Gastroesophageal sphincter (tissue), 4 donors: ENCODE data around the gene UNC13C. TPM values are rescaled to one million over a fixed set of nuclear protein-coding genes. Genes with fewer than 3 reads are reported as not detected.

Source experiments
- ATAC-seq: fragments of 150-250 bp; one replicate; pipeline ENCODE4 v1.9.1; 2016; ENCODE audit warnings: mild to moderate bottlenecking, moderate library complexity
- H3K27ac ChIP-seq, 4 donors: fragments of 200-600 bp; sonication (generic) in 3 of 4; 1 replicate in 3 of 4; 2 replicates in 1 of 4; pipeline ENCODE4 v1.5.1; 2016 to 2019
- H3K27me3 ChIP-seq: fragments of 200-600 bp; sonication (generic); one replicate; pipeline ENCODE4 v1.5.1; 2019
- H3K36me3 ChIP-seq, 2 donors: fragments of 200-600 bp; sonication (generic); one replicate each; pipeline ENCODE4 v1.5.1; 2019; ENCODE audit warnings: control low read depth in 1 of 2
- H3K4me1 ChIP-seq, 3 donors: fragments of 200-600 bp; sonication (generic); 1 replicate in 2 of 3; 2 replicates in 1 of 3; pipeline ENCODE4 v1.5.1; 2016 to 2019; ENCODE audit warnings: control low read depth in 2 of 3
- H3K4me3 ChIP-seq, 2 donors: fragments of 200-600 bp; sonication (generic); one replicate each; pipeline ENCODE4 v1.5.1; 2019; ENCODE audit warnings: mild to moderate bottlenecking in 1 of 2, moderate library complexity in 1 of 2
- H3K9me3 ChIP-seq, 3 donors: fragments of 200-600 bp; sonication (generic); one replicate each; pipeline ENCODE4 v1.5.1; 2017 to 2019; ENCODE audit warnings: control low read depth in 2 of 3
- EP300 ChIP-seq: sonication (generic); formaldehyde crosslinking; IDR thresholded peaks from one replicate; pipeline ENCODE4 v1.6.1; 2017; ENCODE audit warnings: antibody characterized with exemption, mild to moderate bottlenecking
- POLR2A ChIP-seq, 2 donors: fragments of 450-650 bp; IDR thresholded peaks; one replicate each; pipeline ENCODE4 v1.6.1; 2017; ENCODE audit warnings: antibody characterized with exemption in 2 of 2, mild to moderate bottlenecking in 2 of 2, moderate library complexity in 1 of 2
- POLR2AphosphoS5 ChIP-seq: sonication (generic); formaldehyde crosslinking; IDR thresholded peaks from one replicate; pipeline ENCODE4 v1.6.1; 2017; ENCODE audit warnings: antibody characterized with exemption
- WGBS, 2 donors: methylation state at CpG; one replicate each; pipeline ENCODE4 v1.1.5; 2018; ENCODE audit warnings: low coverage in 1 of 2; 5-methylcytosine and 5-hydroxymethylcytosine counted together
- total RNA-seq, 4 donors: library from RNA; depleted of rRNA; stranded (reverse); fragments of >200 nt; gene quantifications; one replicate each; pipeline ENCODE4 v1.1.0, GENCODE V29; 2016
- TF ChIP-seq, protein P1 (sequence below), 4 experiments: fragments of 200-600 bp in 2 of 4; fragments of 450-650 bp in 2 of 4; sonication (generic) in 1 of 4; IDR thresholded peaks; one replicate each; pipeline ENCODE4 v1.5.1; 2017 to 2019; ENCODE audit warnings: antibody characterized with exemption in 4 of 4, mild to moderate bottlenecking in 2 of 4, moderate library complexity in 2 of 4

Gene UNC13C
- total RNA-seq, 4 donors from 2014 or later: 0.89 to 13.9 (median 2.1) TPM

DNA sequence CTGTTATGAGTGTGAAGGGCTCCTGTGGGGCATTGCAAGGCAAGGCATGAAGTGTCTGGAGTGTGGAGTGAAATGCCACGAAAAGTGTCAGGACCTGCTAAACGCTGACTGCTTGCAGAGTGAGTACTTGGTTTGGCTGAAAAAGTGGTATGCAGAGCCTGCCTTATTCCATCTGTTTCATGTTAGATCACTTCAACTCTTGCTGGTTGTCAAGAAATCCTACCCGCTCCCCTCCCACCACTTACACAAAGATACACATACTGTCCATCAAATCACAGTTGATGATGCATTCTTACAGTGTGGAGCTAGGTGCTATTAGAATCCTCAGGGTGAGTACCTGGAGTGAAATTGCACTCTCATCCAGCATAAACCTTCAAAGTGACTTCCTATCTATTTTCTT lies 272.1 kb downstream of the UNC13C start:
- no peak for ATAC-seq
- no peak overlapping the region for H3K27ac ChIP-seq
- H3K4me3 ChIP-seq: no peak overlapping the region
- WGBS, 2 donors: 17 to 32% methylated on average over 3 of the region's 3 CpGs
- H3K9me3 ChIP-seq: no peaks in the 10 kb centered on the region
- H3K36me3 ChIP-seq: no peaks in the 10 kb centered on the region
- H3K4me1 ChIP-seq: no peaks in the 10 kb centered on the region
- TF ChIP-seq EP300 (no peak), POLR2A (IDR thresholded peaks at IDR 0.05) (no peak), POLR2AphosphoS5 (no peak)
- TF ChIP-seq, protein P1, sequence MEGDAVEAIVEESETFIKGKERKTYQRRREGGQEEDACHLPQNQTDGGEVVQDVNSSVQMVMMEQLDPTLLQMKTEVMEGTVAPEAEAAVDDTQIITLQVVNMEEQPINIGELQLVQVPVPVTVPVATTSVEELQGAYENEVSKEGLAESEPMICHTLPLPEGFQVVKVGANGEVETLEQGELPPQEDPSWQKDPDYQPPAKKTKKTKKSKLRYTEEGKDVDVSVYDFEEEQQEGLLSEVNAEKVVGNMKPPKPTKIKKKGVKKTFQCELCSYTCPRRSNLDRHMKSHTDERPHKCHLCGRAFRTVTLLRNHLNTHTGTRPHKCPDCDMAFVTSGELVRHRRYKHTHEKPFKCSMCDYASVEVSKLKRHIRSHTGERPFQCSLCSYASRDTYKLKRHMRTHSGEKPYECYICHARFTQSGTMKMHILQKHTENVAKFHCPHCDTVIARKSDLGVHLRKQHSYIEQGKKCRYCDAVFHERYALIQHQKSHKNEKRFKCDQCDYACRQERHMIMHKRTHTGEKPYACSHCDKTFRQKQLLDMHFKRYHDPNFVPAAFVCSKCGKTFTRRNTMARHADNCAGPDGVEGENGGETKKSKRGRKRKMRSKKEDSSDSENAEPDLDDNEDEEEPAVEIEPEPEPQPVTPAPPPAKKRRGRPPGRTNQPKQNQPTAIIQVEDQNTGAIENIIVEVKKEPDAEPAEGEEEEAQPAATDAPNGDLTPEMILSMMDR (IDR thresholded peaks at IDR 0.05): no peak
- H3K27me3 ChIP-seq: no peaks in the 10 kb centered on the region

DNA sequence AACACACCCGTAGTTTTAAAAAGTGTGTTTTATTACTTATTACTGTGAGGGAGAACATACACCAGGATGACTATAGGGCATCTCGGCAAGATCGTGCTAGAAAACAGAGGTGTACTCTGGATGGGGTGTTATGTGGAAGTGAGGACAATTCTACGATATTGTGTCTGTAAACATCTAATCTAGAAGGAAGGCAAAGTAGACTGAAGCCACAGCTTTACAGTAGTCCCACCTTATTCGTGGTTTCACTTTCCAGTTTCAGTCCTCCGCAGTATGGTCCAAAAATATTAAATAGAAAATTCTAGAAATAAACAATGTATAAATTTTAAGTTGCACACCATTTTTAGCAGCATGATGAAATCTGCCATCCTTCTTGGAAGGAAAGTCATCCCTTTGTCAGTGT lies 277.9 kb downstream of the UNC13C start:
- H3K4me1 ChIP-seq: no peaks in the 10 kb centered on the region
- H3K4me3 ChIP-seq: no peak overlapping the region
- no peaks in the 10 kb centered on the region for H3K27me3 ChIP-seq
- no peak for ATAC-seq
- TF ChIP-seq POLR2AphosphoS5 (no peak), EP300 (no peak), POLR2A (IDR thresholded peaks at IDR 0.05) (no peak)
- no peak overlapping the region for H3K27ac ChIP-seq
- 87 to 94% methylated on average over 6 of the region's 6 CpGs for WGBS, 2 donors
- H3K36me3 ChIP-seq: no peaks in the 10 kb centered on the region
- no peaks in the 10 kb centered on the region for H3K9me3 ChIP-seq

DNA sequence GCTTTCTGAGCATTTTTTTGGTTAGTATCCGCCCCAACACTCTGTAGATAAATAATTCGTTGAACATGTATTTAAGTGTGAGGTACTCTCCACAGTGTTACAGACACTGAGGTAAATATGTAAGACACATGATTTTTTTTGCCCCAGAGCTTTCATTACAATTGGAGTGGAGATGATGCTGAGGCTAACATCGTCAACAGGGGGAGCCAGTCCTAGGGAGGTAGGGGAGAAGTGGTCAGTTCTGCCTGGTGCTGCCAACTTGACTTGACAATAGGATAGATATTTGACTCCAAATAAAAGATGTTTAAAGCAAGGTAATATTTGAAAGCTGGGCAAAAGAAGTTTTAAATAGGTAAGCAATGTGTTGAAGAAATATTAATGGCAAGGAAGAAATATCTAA lies 295.7 kb downstream of the UNC13C start:
- ATAC-seq: no peak
- 31 to 50% methylated on average over 1 to 3 of the region's 3 CpGs for WGBS, 2 donors
- H3K36me3 ChIP-seq: no peaks in the 10 kb centered on the region
- H3K4me3 ChIP-seq: no peak overlapping the region
- peaks cover 0 to 3% (median 0%) of the 10 kb centered on the region in 3 donors for H3K4me1 ChIP-seq
- TF ChIP-seq EP300 (no peak), POLR2A (IDR thresholded peaks at IDR 0.05) (no peak), POLR2AphosphoS5 (no peak)
- TF ChIP-seq, protein P1 (IDR thresholded peaks at IDR 0.05): no peak
- no peaks in the 10 kb centered on the region for H3K9me3 ChIP-seq
- no peak overlapping the region for H3K27ac ChIP-seq
- no peaks in the 10 kb centered on the region for H3K27me3 ChIP-seq

DNA sequence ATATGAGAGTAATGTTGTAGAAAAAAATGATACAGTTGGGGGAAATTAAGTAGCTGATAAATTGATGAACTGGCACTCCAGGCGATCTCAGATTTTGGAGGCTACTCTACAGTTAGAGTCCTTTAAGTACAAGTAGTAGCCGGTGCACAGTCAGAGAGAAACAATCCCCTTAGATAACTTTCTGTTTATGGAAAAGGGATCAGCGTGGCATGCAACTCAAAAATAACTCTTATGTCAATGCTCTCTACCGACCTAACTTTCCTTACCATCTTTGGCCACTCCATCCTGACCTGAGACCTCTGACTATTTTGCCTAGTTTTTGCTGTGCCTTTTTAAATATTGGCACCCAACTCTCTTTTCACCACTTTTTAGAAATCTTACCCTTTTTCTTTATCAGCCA lies 299.6 kb downstream of the UNC13C start:
- Histone ChIP-seq H3K4me3 (no peak overlapping the region), H3K4me1 (peaks cover 0 to 3% (median 0%) of the 10 kb centered on the region in 3 donors), H3K27ac (peak overlapping the region in 1 of 4 donors; percentile 29), H3K27me3 (no peaks in the 10 kb centered on the region), H3K36me3 (no peaks in the 10 kb centered on the region), H3K9me3 (no peaks in the 10 kb centered on the region)
- ATAC-seq: no peak
- TF ChIP-seq EP300: no peak
- peak; percentile 54 for TF ChIP-seq POLR2AphosphoS5
- TF ChIP-seq, protein P1 (IDR thresholded peaks at IDR 0.05): no peak
- 45 to 52% methylated on average over 4 of the region's 4 CpGs for WGBS, 2 donors

DNA sequence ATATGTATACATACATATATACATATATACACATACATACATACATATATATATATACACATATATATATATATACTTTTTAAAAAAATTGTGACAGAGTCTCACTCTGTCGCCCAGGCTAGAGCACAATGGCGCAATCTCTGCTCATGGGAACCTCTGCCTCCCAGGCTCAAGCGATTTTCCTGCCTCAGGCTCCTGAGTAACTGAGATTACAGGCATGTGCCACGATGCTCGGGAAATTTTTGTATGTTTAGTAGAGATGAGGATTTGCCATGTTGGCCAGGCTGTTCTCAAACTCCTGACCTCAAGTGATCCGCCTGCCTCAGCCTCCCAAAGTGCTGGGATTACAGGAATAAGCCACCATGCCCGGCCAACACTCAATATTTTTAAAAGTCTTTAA lies 302.5 kb downstream of the UNC13C start:
- TF ChIP-seq EP300 (no peak), POLR2AphosphoS5 (no peak), POLR2A (IDR thresholded peaks at IDR 0.05) (no peak)
- TF ChIP-seq, protein P1 (IDR thresholded peaks at IDR 0.05): no peak
- Histone ChIP-seq H3K4me1 (peaks cover 0 to 3% (median 0%) of the 10 kb centered on the region in 3 donors), H3K27me3 (no peaks in the 10 kb centered on the region), H3K27ac (no peak overlapping the region), H3K9me3 (no peaks in the 10 kb centered on the region), H3K36me3 (no peaks in the 10 kb centered on the region), H3K4me3 (no peak overlapping the region)
- no peak for ATAC-seq
- WGBS, 2 donors: 90 to 100% methylated on average over 2 to 7 of the region's 7 CpGs
